Measurements from ENCODE around the gene LPCAT3.
"Not testable (repeated sequence)": the region's sequence is repeated elsewhere in the genome, so short reads cannot be mapped to it uniquely, and the experiment has no call there.

Gene LPCAT3

DNA sequence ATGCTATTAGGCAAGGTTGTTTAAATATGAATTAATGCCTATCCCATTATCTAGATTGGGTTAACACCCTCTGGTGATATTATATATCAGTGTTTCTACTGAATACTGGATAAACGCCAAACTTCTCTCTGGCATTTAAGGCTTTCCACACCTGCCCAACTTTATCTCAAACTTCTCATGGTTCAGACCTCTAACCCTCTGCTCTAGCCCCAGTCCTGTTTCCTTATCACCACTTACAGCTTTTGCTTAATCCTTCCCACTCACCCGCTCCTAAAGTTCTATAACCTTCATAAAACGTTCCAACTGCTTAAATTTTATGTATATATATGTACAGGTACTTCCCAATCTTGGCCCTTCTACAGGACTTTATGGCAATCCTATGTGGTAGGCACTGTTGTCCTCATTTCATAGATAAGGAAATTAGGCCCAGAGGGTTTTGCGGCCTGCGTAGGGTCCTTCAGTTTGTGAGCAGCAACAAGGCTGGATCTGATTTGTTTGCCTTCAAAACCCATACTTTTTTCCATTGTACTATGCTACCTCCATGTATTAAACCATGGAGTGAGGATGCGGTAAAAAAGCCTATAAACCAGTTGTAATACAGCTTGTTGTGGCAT is 1.2 kb downstream of the LPCAT3 start:
- no peaks in the 10 kb centered on the region for H3K27me3 ChIP-seq (ENCODE audit: control insufficient read depth, insufficient read depth, low read length)
- H3K4me1 ChIP-seq (ENCODE audit: control insufficient read depth, insufficient read depth, low read length): no peaks in the 10 kb centered on the region
- no peak overlapping the region for H3K4me3 ChIP-seq (ENCODE audit: low read length)
- H3K36me3 ChIP-seq (ENCODE audit: control insufficient read depth, insufficient read depth, low read length): no peaks in the 10 kb centered on the region
- H3K27ac ChIP-seq (ENCODE audit: low read length): no peak overlapping the region
- WGBS (ENCODE audit: insufficient coverage, insufficient read length): no CpG with 5 or more reads among the region's 6 CpGs
- DNase-seq (ENCODE audit: low read depth, low spot score): no peak
- H3K9me3 ChIP-seq (ENCODE audit: control insufficient read depth, insufficient read depth, low read length): no peaks in the 10 kb centered on the region

DNA sequence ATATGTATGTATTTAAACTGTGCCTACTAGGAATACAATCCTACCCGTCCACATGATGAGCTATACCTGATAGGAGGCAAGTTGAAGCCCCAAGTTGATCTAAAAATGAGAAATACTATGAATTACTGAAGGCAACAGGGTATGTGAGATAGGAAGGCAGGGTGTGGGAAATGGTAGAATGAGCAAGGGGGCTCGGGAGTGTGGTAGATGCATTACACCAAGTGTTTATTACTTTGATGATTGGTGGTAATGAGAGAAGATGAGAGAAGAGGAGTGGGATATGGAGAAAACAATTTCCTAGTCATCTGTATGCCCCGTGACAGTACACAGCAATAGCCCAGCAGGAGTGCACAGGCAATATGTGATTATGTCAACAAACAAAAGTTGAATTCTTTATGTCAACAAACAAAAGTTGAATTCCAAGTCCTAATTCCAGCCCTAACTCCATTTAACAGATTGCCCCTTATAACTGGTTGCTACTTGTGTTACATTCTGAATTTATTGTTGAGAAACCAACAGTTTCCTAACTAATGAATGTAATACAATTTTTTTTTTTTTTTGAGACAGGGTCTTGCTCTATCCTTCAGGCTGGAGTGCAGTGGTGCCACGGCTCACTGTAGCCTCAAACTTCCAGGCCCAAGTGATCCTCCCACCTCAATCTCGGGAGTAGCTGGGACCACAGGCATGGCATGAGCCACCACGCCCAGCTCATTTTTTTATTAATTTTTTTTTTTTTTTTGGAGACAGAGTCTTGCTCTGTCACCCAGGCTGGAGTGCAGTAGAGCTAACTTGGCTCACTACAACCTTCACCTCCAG is 2.5 kb downstream of the LPCAT3 start:
- Histone ChIP-seq H3K27ac (ENCODE audit: low read length) (no peak overlapping the region), H3K36me3 (ENCODE audit: control insufficient read depth, insufficient read depth, low read length) (no peaks in the 10 kb centered on the region), H3K4me1 (ENCODE audit: control insufficient read depth, insufficient read depth, low read length) (no peaks in the 10 kb centered on the region), H3K4me3 (ENCODE audit: low read length) (no peak overlapping the region), H3K27me3 (ENCODE audit: control insufficient read depth, insufficient read depth, low read length) (no peaks in the 10 kb centered on the region), H3K9me3 (ENCODE audit: control insufficient read depth, insufficient read depth, low read length) (no peaks in the 10 kb centered on the region)
- 100% methylated on average over 1 of the region's 6 CpGs for WGBS (ENCODE audit: insufficient coverage, insufficient read length)
- no peak for DNase-seq (ENCODE audit: low read depth, low spot score)

DNA sequence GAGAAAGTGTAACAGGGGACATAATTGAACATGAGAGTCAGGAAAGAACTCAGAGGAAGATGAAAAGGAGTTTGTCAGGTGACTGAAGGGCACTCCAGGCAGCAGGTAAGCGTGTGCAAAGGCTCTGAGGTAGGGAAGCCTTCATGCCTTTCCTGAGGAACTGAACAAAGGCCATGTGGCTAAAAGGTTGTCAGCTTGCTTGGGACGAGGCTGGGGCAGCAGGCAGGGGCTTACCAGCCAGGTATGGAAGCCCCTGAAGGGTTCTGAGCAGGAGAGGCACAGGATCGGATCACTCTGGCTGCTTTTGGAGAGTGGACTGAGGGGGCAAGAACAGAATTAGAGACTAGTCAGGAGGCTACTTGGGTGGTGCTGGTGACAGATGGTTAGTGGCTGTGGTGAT is 5.2 kb downstream of the LPCAT3 start:
- Histone ChIP-seq H3K27ac (ENCODE audit: low read length) (no peak overlapping the region), H3K9me3 (ENCODE audit: control insufficient read depth, insufficient read depth, low read length) (no peaks in the 10 kb centered on the region), H3K27me3 (ENCODE audit: control insufficient read depth, insufficient read depth, low read length) (no peaks in the 10 kb centered on the region), H3K4me1 (ENCODE audit: control insufficient read depth, insufficient read depth, low read length) (no peaks in the 10 kb centered on the region), H3K36me3 (ENCODE audit: control insufficient read depth, insufficient read depth, low read length) (no peaks in the 10 kb centered on the region), H3K4me3 (ENCODE audit: low read length) (no peak overlapping the region)
- WGBS (ENCODE audit: insufficient coverage, insufficient read length): no CpG with 5 or more reads among the region's 3 CpGs
- no peak for DNase-seq (ENCODE audit: low read depth, low spot score)

DNA sequence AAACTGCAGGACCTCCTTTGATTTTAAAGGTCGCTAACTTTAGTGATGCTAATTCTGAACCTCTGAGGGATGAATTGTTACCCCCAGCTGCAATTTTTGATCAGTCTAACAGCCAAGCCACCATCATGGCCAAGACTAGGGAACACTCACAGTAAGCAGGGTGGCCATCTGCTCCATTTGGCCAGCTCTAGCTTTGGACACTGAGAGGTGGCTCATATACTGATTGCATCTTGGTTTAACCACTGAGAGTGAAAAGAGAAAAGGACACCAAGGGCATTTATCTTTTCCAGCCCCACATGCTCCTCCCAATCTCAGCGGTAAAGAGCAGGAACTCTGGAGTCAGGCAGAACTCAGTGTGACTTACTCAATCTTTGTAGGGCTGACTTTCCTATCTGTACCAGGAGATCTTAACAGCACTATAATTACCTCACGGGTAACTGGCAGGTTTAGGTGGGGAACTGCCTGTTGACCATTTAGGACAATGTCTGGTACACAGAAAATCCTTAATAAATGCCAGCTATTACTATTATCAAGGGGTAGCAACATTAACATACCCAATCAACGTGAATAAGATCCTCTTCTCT is 6.2 kb downstream of the LPCAT3 start:
- no peaks in the 10 kb centered on the region for H3K27me3 ChIP-seq (ENCODE audit: control insufficient read depth, insufficient read depth, low read length)
- WGBS (ENCODE audit: insufficient coverage, insufficient read length): no CpG with 5 or more reads among the region's 4 CpGs

DNA sequence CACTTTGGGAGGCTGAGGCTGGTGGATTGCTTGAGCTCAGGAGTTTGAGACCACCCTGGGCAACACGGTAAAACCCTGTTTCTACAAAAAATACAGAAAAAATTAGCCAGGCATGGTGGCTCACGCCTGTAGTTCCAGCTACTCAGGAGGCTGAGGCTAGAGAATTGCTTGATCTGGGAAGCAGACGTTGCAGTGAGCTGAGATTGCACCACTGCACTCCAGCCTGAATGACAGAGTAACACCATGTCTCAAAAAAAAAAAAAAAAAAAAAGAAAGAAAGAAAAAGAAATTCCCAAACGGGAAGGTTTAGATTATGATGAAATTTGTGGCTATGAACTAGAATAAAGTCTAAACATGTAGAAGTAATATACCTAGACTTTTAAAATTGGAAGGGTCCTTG is 6.9 kb downstream of the LPCAT3 start:
- H3K4me1 ChIP-seq (ENCODE audit: control insufficient read depth, insufficient read depth, low read length); DNase-seq (ENCODE audit: low read depth, low spot score); H3K4me3 ChIP-seq (ENCODE audit: low read length); H3K9me3 ChIP-seq (ENCODE audit: control insufficient read depth, insufficient read depth, low read length); H3K27ac ChIP-seq (ENCODE audit: low read length); H3K36me3 ChIP-seq (ENCODE audit: control insufficient read depth, insufficient read depth, low read length); H3K27me3 ChIP-seq (ENCODE audit: control insufficient read depth, insufficient read depth, low read length): not testable (repeated sequence)
- no CpG with 5 or more reads among the region's 4 CpGs for WGBS (ENCODE audit: insufficient coverage, insufficient read length)

More for the DNA sequence above, 6.2 kb downstream of the LPCAT3 start:
- no peak overlapping the region for H3K27ac ChIP-seq (ENCODE audit: low read length)
- no peaks in the 10 kb centered on the region for H3K9me3 ChIP-seq (ENCODE audit: control insufficient read depth, insufficient read depth, low read length)
- no peaks in the 10 kb centered on the region for H3K4me1 ChIP-seq (ENCODE audit: control insufficient read depth, insufficient read depth, low read length)
- H3K36me3 ChIP-seq (ENCODE audit: control insufficient read depth, insufficient read depth, low read length): no peaks in the 10 kb centered on the region
- H3K4me3 ChIP-seq (ENCODE audit: low read length): no peak overlapping the region
- no peak for DNase-seq (ENCODE audit: low read depth, low spot score)

DNA sequence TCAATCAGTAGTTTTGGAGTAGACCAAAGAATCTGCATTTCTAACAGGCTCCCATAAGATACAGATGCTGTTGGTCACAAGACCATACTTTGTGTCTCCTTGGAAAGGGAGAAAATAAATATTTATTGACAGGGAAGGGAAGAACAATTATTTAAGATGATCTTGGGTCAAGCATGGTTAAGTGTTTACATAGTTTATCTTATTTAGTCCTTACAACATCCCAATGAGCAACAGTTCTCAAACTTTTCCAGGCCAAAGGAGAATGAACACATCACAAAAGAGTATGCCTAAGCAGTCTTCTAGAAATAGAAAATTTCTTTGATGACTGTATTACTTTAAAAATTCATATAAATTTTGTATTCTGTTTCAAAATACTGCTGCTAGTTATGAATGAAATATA is 8.8 kb downstream of the LPCAT3 start:
- H3K4me3 ChIP-seq (ENCODE audit: low read length): no peak overlapping the region
- H3K27me3 ChIP-seq (ENCODE audit: control insufficient read depth, insufficient read depth, low read length): no peaks in the 10 kb centered on the region
- no peak overlapping the region for H3K27ac ChIP-seq (ENCODE audit: low read length)
- H3K9me3 ChIP-seq (ENCODE audit: control insufficient read depth, insufficient read depth, low read length): no peaks in the 10 kb centered on the region
- no peaks in the 10 kb centered on the region for H3K36me3 ChIP-seq (ENCODE audit: control insufficient read depth, insufficient read depth, low read length)
- no peaks in the 10 kb centered on the region for H3K4me1 ChIP-seq (ENCODE audit: control insufficient read depth, insufficient read depth, low read length)
- no peak for DNase-seq (ENCODE audit: low read depth, low spot score)

DNA sequence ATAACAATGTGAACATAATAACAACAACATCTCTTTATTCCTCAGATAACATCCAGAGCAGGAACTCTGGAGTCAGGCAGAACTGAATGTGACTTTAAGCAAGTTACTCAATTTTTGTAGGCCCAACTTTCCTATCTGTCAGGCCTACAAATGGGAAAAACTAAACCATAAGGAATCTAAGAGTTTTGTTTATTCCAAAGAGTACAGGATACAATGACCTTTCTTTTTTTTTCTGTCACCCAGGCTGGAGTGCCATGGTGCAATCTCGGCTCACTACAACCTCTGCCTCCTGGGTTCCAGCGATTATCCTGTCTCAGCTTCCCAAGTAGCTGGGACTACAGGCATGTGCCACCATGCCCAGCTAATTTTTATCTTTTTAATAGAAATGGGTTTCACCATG is 9.4 kb downstream of the LPCAT3 start:
- Histone ChIP-seq H3K27me3 (ENCODE audit: control insufficient read depth, insufficient read depth, low read length) (no peaks in the 10 kb centered on the region), H3K4me3 (ENCODE audit: low read length) (no peak overlapping the region), H3K36me3 (ENCODE audit: control insufficient read depth, insufficient read depth, low read length) (no peaks in the 10 kb centered on the region), H3K27ac (ENCODE audit: low read length) (no peak overlapping the region), H3K9me3 (ENCODE audit: control insufficient read depth, insufficient read depth, low read length) (no peaks in the 10 kb centered on the region), H3K4me1 (ENCODE audit: control insufficient read depth, insufficient read depth, low read length) (no peaks in the 10 kb centered on the region)
- WGBS (ENCODE audit: insufficient coverage, insufficient read length): no CpG with 5 or more reads among the region's 2 CpGs
- DNase-seq (ENCODE audit: low read depth, low spot score): no peak

DNA sequence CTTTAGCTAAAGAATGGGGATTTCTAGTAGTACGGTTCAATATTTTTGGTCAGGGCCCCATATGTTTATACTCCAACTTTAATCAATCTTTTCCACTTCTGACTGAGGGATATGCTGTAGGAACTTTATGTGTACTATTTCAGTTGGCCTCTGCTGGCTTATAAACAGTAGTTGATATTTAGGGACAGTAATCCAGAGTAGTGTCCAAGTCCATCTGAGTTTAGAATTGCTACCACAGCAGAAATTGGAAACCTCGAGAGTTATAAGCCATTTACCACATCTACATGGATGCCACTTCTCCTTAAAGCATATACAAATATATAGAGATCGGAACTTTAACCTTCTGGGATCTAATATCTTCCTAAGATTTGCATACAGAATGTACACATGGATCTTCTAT is 11.6 kb downstream of the LPCAT3 start:
- Histone ChIP-seq H3K36me3 (ENCODE audit: control insufficient read depth, insufficient read depth, low read length) (no peaks in the 10 kb centered on the region), H3K27me3 (ENCODE audit: control insufficient read depth, insufficient read depth, low read length) (no peaks in the 10 kb centered on the region), H3K4me3 (ENCODE audit: low read length) (no peak overlapping the region), H3K9me3 (ENCODE audit: control insufficient read depth, insufficient read depth, low read length) (no peaks in the 10 kb centered on the region), H3K4me1 (ENCODE audit: control insufficient read depth, insufficient read depth, low read length) (no peaks in the 10 kb centered on the region), H3K27ac (ENCODE audit: low read length) (no peak overlapping the region)
- WGBS (ENCODE audit: insufficient coverage, insufficient read length): no CpG with 5 or more reads among the region's 3 CpGs
- no peak for DNase-seq (ENCODE audit: low read depth, low spot score)

DNA sequence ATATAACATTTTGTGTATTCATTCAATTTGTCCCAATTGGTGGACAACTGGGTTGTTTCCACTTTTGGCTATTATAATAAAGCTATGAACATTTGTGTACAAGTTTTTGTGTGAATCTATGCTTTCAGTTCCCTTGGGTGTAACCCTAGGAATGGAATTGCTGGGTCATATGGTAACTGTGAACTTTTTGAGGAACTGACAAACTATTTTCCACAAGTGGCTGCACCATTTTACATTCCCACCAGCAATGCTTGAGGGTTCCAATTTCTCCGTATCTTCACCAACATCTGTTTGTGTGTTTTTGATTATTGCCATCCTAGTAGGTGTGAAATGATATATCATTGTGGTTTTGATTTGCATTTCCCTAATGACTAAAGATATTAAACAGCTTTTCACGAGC is 13.0 kb downstream of the LPCAT3 start:
- H3K4me1 ChIP-seq (ENCODE audit: control insufficient read depth, insufficient read depth, low read length): no peaks in the 10 kb centered on the region
- H3K36me3 ChIP-seq (ENCODE audit: control insufficient read depth, insufficient read depth, low read length): no peaks in the 10 kb centered on the region

DNA sequence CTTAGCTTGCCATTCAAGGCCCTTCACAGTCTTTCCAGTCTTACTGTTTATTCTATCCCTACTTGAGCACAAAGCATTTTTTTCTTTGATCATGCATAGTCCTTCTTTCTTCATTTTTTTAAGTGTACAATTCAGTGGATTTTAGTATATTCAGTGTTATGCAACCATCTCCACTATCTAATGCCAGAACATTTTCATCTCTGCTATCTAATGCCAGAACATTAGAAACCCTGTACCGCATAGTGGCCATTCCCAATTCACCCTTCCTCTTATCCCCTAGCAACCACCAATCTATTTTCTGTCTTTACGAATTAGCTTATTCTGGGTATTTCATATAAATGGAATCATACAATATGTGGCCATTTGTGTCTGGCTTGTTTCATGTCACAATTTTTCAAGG is 13.4 kb downstream of the LPCAT3 start:
- H3K27ac ChIP-seq (ENCODE audit: low read length): no peak overlapping the region
- no CpG with 5 or more reads among the region's 2 CpGs for WGBS (ENCODE audit: insufficient coverage, insufficient read length)
- no peaks in the 10 kb centered on the region for H3K9me3 ChIP-seq (ENCODE audit: control insufficient read depth, insufficient read depth, low read length)
- H3K36me3 ChIP-seq (ENCODE audit: control insufficient read depth, insufficient read depth, low read length): no peaks in the 10 kb centered on the region
- no peak for DNase-seq (ENCODE audit: low read depth, low spot score)
- no peak overlapping the region for H3K4me3 ChIP-seq (ENCODE audit: low read length)
- no peaks in the 10 kb centered on the region for H3K27me3 ChIP-seq (ENCODE audit: control insufficient read depth, insufficient read depth, low read length)
- no peaks in the 10 kb centered on the region for H3K4me1 ChIP-seq (ENCODE audit: control insufficient read depth, insufficient read depth, low read length)

More for the DNA sequence above, 13.0 kb downstream of the LPCAT3 start:
- Histone ChIP-seq H3K27me3 (ENCODE audit: control insufficient read depth, insufficient read depth, low read length) (no peaks in the 10 kb centered on the region), H3K9me3 (ENCODE audit: control insufficient read depth, insufficient read depth, low read length) (no peaks in the 10 kb centered on the region), H3K27ac (ENCODE audit: low read length) (no peak overlapping the region), H3K4me3 (ENCODE audit: low read length) (no peak overlapping the region)
- no peak for DNase-seq (ENCODE audit: low read depth, low spot score)
- WGBS (ENCODE audit: insufficient coverage, insufficient read length): no CpG with 5 or more reads among the region's 2 CpGs

Measured in iPS DF 6.9 (cell line).